Central memory CD8-positive, alpha-beta T cell (primary cell): Measurements from ENCODE around the gene PRSS33.

Source experiments
- ATAC-seq: fragments of 150-1000 bp; cut with Tn5 transposase; replicated peaks from 2 replicates; pipeline ENCODE4 v1.10.0; 2022; ENCODE audit warnings: mild to moderate bottlenecking, moderate FRiP score, moderate number of reproducible peaks; ENCODE audit not compliant: poor library complexity, severe bottlenecking; ENCODE audit errors: extremely low read depth
- DNase-seq, 2 donors: peaks; one replicate each; pipeline ENCODE4 v3.0.0; 2021; ENCODE audit warnings: low spot score in 2 of 2
- H3K27ac Mint-ChIP-seq: one replicate; pipeline ENCODE4 v1.8.0; 2022; ENCODE audit warnings: low read depth, mild to moderate bottlenecking, moderate library complexity, mixed read lengths
- H3K27me3 Mint-ChIP-seq: one replicate; pipeline ENCODE4 v1.8.0; 2022; ENCODE audit warnings: mixed read lengths
- H3K36me3 Mint-ChIP-seq: one replicate; pipeline ENCODE4 v1.8.0; 2022; ENCODE audit warnings: mild to moderate bottlenecking, moderate library complexity, mixed read lengths; ENCODE audit not compliant: insufficient read depth
- H3K4me1 Mint-ChIP-seq: one replicate; pipeline ENCODE4 v1.8.0; 2022; ENCODE audit warnings: mixed read lengths
- H3K4me3 Mint-ChIP-seq: one replicate; pipeline ENCODE4 v1.8.0; 2022; ENCODE audit warnings: mild to moderate bottlenecking, moderate library complexity, mixed read lengths
- H3K9me3 Mint-ChIP-seq: one replicate; pipeline ENCODE4 v1.8.0; 2022; ENCODE audit warnings: mixed read lengths

PRSS33 gene

GRCh38 chr16:2776500-2777139 lies 10.7 kb downstream of the PRSS33 start:
- ATAC-seq (peak; percentile 24), DNase-seq (no peak)
- Mint-ChIP-seq H3K27me3 (no peaks in the 10 kb centered on the region), H3K4me1 (peaks cover 39% of the 10 kb centered on the region), H3K36me3 (peaks cover 32% of the 10 kb centered on the region), H3K9me3 (no peaks in the 10 kb centered on the region), H3K27ac (peak overlapping the region; percentile 96), H3K4me3 (peak overlapping the region; percentile 87)

GRCh38 chr16:2775765-2776499 lies 11.4 kb downstream of the PRSS33 start:
- H3K9me3 Mint-ChIP-seq: no peaks in the 10 kb centered on the region
- H3K27ac Mint-ChIP-seq: peak overlapping the region; percentile 71
- peaks cover 39% of the 10 kb centered on the region for H3K4me1 Mint-ChIP-seq
- ATAC-seq (no peak), DNase-seq (no peak)
- peak overlapping the region; percentile 87 for H3K4me3 Mint-ChIP-seq
- H3K36me3 Mint-ChIP-seq: peaks cover 39% of the 10 kb centered on the region
- H3K27me3 Mint-ChIP-seq: no peaks in the 10 kb centered on the region

GRCh38 chr16:2775131-2775716 lies 12.1 kb downstream of the PRSS33 start:
- H3K36me3 Mint-ChIP-seq: peaks cover 46% of the 10 kb centered on the region

GRCh38 chr16:2774161-2774891 lies 13.0 kb downstream of the PRSS33 start:
- H3K4me3 Mint-ChIP-seq: no peak overlapping the region
- DNase-seq (no peak), ATAC-seq (no peak)
- peaks cover 55% of the 10 kb centered on the region for H3K36me3 Mint-ChIP-seq
- H3K27ac Mint-ChIP-seq: no peak overlapping the region
- no peaks in the 10 kb centered on the region for H3K27me3 Mint-ChIP-seq
- peaks cover 47% of the 10 kb centered on the region for H3K4me1 Mint-ChIP-seq
- no peaks in the 10 kb centered on the region for H3K9me3 Mint-ChIP-seq

More at GRCh38 chr16:2775131-2775716, 12.1 kb downstream of the PRSS33 start:
- Mint-ChIP-seq H3K4me3 (peak overlapping the region; percentile 87), H3K27me3 (no peaks in the 10 kb centered on the region), H3K9me3 (no peaks in the 10 kb centered on the region), H3K27ac (no peak overlapping the region), H3K4me1 (peaks cover 39% of the 10 kb centered on the region)
- no peak for ATAC-seq
- DNase-seq: no peak

GRCh38 chr16:2773188-2773968 lies 14.0 kb downstream of the PRSS33 start:
- peaks cover 62% of the 10 kb centered on the region for H3K36me3 Mint-ChIP-seq
- no peak for DNase-seq
- H3K4me3 Mint-ChIP-seq: no peak overlapping the region
- no peaks in the 10 kb centered on the region for H3K27me3 Mint-ChIP-seq
- no peak for ATAC-seq
- H3K27ac Mint-ChIP-seq: peak overlapping the region; percentile 94
- peaks cover 47% of the 10 kb centered on the region for H3K4me1 Mint-ChIP-seq
- no peaks in the 10 kb centered on the region for H3K9me3 Mint-ChIP-seq

- Mint-ChIP-seq H3K4me3 (no peak overlapping the region), H3K4me1 (peaks cover 47% of the 10 kb centered on the region), H3K36me3 (peaks cover 70% of the 10 kb centered on the region), H3K27ac (peak overlapping the region; percentile 94), H3K27me3 (no peaks in the 10 kb centered on the region), H3K9me3 (no peaks in the 10 kb centered on the region)
- no peak for ATAC-seq
- DNase-seq: no peak
Measured at GRCh38 chr16:2771496-2772402, 15.6 kb downstream of the PRSS33 start.

- Mint-ChIP-seq H3K4me3 (peak overlapping the region; percentile 50), H3K9me3 (no peaks in the 10 kb centered on the region), H3K27ac (peak overlapping the region; percentile 94), H3K4me1 (peaks cover 46% of the 10 kb centered on the region), H3K36me3 (peaks cover 76% of the 10 kb centered on the region), H3K27me3 (no peaks in the 10 kb centered on the region)
- DNase-seq (no peak), ATAC-seq (peak; percentile 38)
Measured at GRCh38 chr16:2770057-2770951, 17.1 kb downstream of the PRSS33 start.

- Mint-ChIP-seq H3K27me3 (no peaks in the 10 kb centered on the region), H3K4me1 (peaks cover 40% of the 10 kb centered on the region), H3K27ac (peak overlapping the region; percentile 94), H3K36me3 (peaks cover 82% of the 10 kb centered on the region), H3K9me3 (no peaks in the 10 kb centered on the region), H3K4me3 (peak overlapping the region; percentile 50)
- no peak for ATAC-seq
- DNase-seq: no peak
Measured at GRCh38 chr16:2769675-2770056, 17.7 kb downstream of the PRSS33 start.

- Mint-ChIP-seq H3K27ac (peak overlapping the region; percentile 94), H3K36me3 (peaks cover 87% of the 10 kb centered on the region)
- ATAC-seq: no peak
Measured at GRCh38 chr16:2769100-2769529, 18.2 kb downstream of the PRSS33 start.

GRCh38 chr16:2768403-2769089 lies 18.8 kb downstream of the PRSS33 start:
- H3K27ac Mint-ChIP-seq: peak overlapping the region; percentile 94
- no peaks in the 10 kb centered on the region for H3K27me3 Mint-ChIP-seq
- ATAC-seq (no peak), DNase-seq (no peak)
- H3K36me3 Mint-ChIP-seq: peaks cover 92% of the 10 kb centered on the region
- H3K9me3 Mint-ChIP-seq: no peaks in the 10 kb centered on the region
- peaks cover 45% of the 10 kb centered on the region for H3K4me1 Mint-ChIP-seq
- H3K4me3 Mint-ChIP-seq: peak overlapping the region; percentile 52

More at GRCh38 chr16:2769100-2769529, 18.2 kb downstream of the PRSS33 start:
- H3K4me3 Mint-ChIP-seq: peak overlapping the region; percentile 50
- no peak for DNase-seq
- peaks cover 40% of the 10 kb centered on the region for H3K4me1 Mint-ChIP-seq
- no peaks in the 10 kb centered on the region for H3K9me3 Mint-ChIP-seq
- H3K27me3 Mint-ChIP-seq: no peaks in the 10 kb centered on the region
